NCI-H82 (cell line): ENCODE data around the gene CIPC.

Experiments
- DNase-seq: peaks from one replicate; lab custom pipeline; 2025; lab: John Stamatoyannopoulos, UW

CIPC gene

GRCh38 chr14:77097700-77098528 is at the start of gene CIPC:
Gene CIPC (plus strand): TSS chr14:77098258. CDS start chr14:77105709, 7,451 bp downstream.
- peak; percentile 99 for DNase-seq

- DNase-seq = no peak
Observed at GRCh38 chr14:77051116-77051515, 46.9 kb upstream of the CIPC start.

- no peak for DNase-seq
Observed at GRCh38 chr14:77052281-77053044, 45.6 kb upstream of the CIPC start.

- peak; percentile 85 for DNase-seq
Observed at GRCh38 chr14:77053046-77053841, 44.8 kb upstream of the CIPC start.

GRCh38 chr14:77055306-77055705 is 42.8 kb upstream of the CIPC start:
- no peak for DNase-seq

GRCh38 chr14:77055981-77056380 is 42.1 kb upstream of the CIPC start:
- no peak for DNase-seq

- peak; percentile 19 for DNase-seq
Observed at GRCh38 chr14:77058117-77058516, 39.9 kb upstream of the CIPC start.

- DNase-seq = no peak
Observed at GRCh38 chr14:77058785-77059184, 39.3 kb upstream of the CIPC start.

- DNase-seq = peak; percentile 9
Observed at GRCh38 chr14:77059276-77059915, 38.7 kb upstream of the CIPC start.

GRCh38 chr14:77061630-77062257 is 36.3 kb upstream of the CIPC start:
- no peak for DNase-seq

GRCh38 chr14:77062261-77062660 is 35.8 kb upstream of the CIPC start:
- DNase-seq = no peak

GRCh38 chr14:77063571-77064171 is 34.4 kb upstream of the CIPC start:
- no peak for DNase-seq

- no peak for DNase-seq
Observed at GRCh38 chr14:77064521-77065178, 33.4 kb upstream of the CIPC start.

- no peak for DNase-seq
Observed at GRCh38 chr14:77065851-77066577, 32.0 kb upstream of the CIPC start.

- DNase-seq = no peak
Observed at GRCh38 chr14:77066578-77067172, 31.4 kb upstream of the CIPC start.

- peak; percentile 83 for DNase-seq
Observed at GRCh38 chr14:77067632-77068516, 30.2 kb upstream of the CIPC start.

GRCh38 chr14:77068517-77069200 is 29.4 kb upstream of the CIPC start:
- peak; percentile 66 for DNase-seq

- no peak for DNase-seq
Observed at GRCh38 chr14:77069551-77069950, 28.5 kb upstream of the CIPC start.
